Parathyroid adenoma (tissue), 2 donors: ENCODE results near the gene SLC23A1.

ENCODE experiments used
- H2AFZ ChIP-seq: fragments of 300-600 bp; sonication (generic); one replicate; pipeline ENCODE4 v1.7.0; 2017; ENCODE audit warnings: antibody characterized with exemption, mild to moderate bottlenecking
- H3K27ac ChIP-seq: fragments of 300-600 bp; sonication (generic); one replicate; pipeline ENCODE4 v1.7.0; 2017
- H3K27me3 ChIP-seq: fragments of 300-600 bp; sonication (generic); one replicate; pipeline ENCODE4 v1.7.0; 2017; ENCODE audit warnings: low read length; ENCODE audit not compliant: control insufficient read depth, insufficient read depth
- H3K36me3 ChIP-seq: fragments of 300-600 bp; sonication (generic); one replicate; pipeline ENCODE4 v1.7.0; 2017; ENCODE audit warnings: low read length; ENCODE audit not compliant: control insufficient read depth, insufficient read depth
- H3K4me1 ChIP-seq: fragments of 300-600 bp; sonication (generic); one replicate; pipeline ENCODE4 v1.7.0; 2017; ENCODE audit warnings: control low read depth
- H3K4me2 ChIP-seq: fragments of 300-600 bp; sonication (generic); one replicate; pipeline ENCODE4 v1.7.0; 2017; ENCODE audit warnings: low read length
- H3K4me3 ChIP-seq: fragments of 300-600 bp; sonication (generic); one replicate; pipeline ENCODE4 v1.7.0; 2017; ENCODE audit warnings: low read depth, low read length
- H3K79me2 ChIP-seq: fragments of 300-600 bp; sonication (generic); one replicate; pipeline ENCODE4 v1.7.0; 2017; ENCODE audit warnings: control low read depth
- H3K9ac ChIP-seq: fragments of 300-600 bp; sonication (generic); one replicate; pipeline ENCODE4 v1.7.0; 2017; ENCODE audit warnings: mild to moderate bottlenecking
- H3K9me3 ChIP-seq: fragments of 300-600 bp; sonication (generic); one replicate; pipeline ENCODE4 v1.7.0; 2017; ENCODE audit warnings: low read length; ENCODE audit not compliant: control insufficient read depth
- CTCF ChIP-seq: fragments of 300-600 bp; sonication (generic); IDR thresholded peaks from one replicate; pipeline ENCODE4 v1.7.0; 2017; ENCODE audit warnings: antibody characterized with exemption, mild to moderate bottlenecking
- donor health status: primary hyperparathyroidism.

SLC23A1 gene

GRCh38 chr5:139394123-139394653, 11.1 kb upstream of the SLC23A1 start:
- H2AFZ ChIP-seq = peak overlapping the region; percentile 86
- no peaks in the 10 kb centered on the region for H3K4me1 ChIP-seq
- peak overlapping the region; percentile 36 for H3K27ac ChIP-seq
- peak overlapping the region; percentile 59 for H3K4me2 ChIP-seq
- H3K9me3 ChIP-seq = no peaks in the 10 kb centered on the region
- peak; percentile 24 for TF ChIP-seq CTCF
- H3K9ac ChIP-seq = no peak overlapping the region
- H3K4me3 ChIP-seq = peak overlapping the region; percentile 47
- no peaks in the 10 kb centered on the region for H3K79me2 ChIP-seq
- no peaks in the 10 kb centered on the region for H3K27me3 ChIP-seq
- H3K36me3 ChIP-seq = no peaks in the 10 kb centered on the region

- H3K9ac ChIP-seq = peak overlapping the region; percentile 6
- no peaks in the 10 kb centered on the region for H3K27me3 ChIP-seq
Measured at GRCh38 chr5:139393497-139394122, 10.5 kb upstream of the SLC23A1 start.

GRCh38 chr5:139392678-139393496, 9.8 kb upstream of the SLC23A1 start:
- H3K4me3 ChIP-seq = no peak overlapping the region
- H2AFZ ChIP-seq = no peak overlapping the region
- no peaks in the 10 kb centered on the region for H3K27me3 ChIP-seq
- H3K9me3 ChIP-seq = no peaks in the 10 kb centered on the region
- H3K9ac ChIP-seq = no peak overlapping the region
- peak overlapping the region; percentile 26 for H3K4me2 ChIP-seq
- H3K4me1 ChIP-seq = no peaks in the 10 kb centered on the region
- no peak for TF ChIP-seq CTCF
- H3K27ac ChIP-seq = no peak overlapping the region
- H3K79me2 ChIP-seq = no peaks in the 10 kb centered on the region
- no peaks in the 10 kb centered on the region for H3K36me3 ChIP-seq

More at GRCh38 chr5:139393497-139394122, 10.5 kb upstream of the SLC23A1 start:
- Histone ChIP-seq H3K4me2 (peak overlapping the region; percentile 59), H3K27ac (no peak overlapping the region), H3K9me3 (no peaks in the 10 kb centered on the region), H3K4me3 (peak overlapping the region; percentile 47), H2AFZ (peak overlapping the region; percentile 86), H3K79me2 (no peaks in the 10 kb centered on the region), H3K4me1 (no peaks in the 10 kb centered on the region), H3K36me3 (no peaks in the 10 kb centered on the region)
- TF ChIP-seq CTCF = no peak

- Histone ChIP-seq H3K4me3 (no peak overlapping the region), H3K4me1 (no peaks in the 10 kb centered on the region), H3K9me3 (no peaks in the 10 kb centered on the region), H3K9ac (no peak overlapping the region), H2AFZ (no peak overlapping the region), H3K27ac (no peak overlapping the region), H3K4me2 (no peak overlapping the region), H3K36me3 (no peaks in the 10 kb centered on the region), H3K79me2 (no peaks in the 10 kb centered on the region), H3K27me3 (no peaks in the 10 kb centered on the region)
- TF ChIP-seq CTCF = no peak
Measured at GRCh38 chr5:139392324-139392677, 9.2 kb upstream of the SLC23A1 start.
